ENCODE results near the gene GOLGA3.
"Not testable (repeated sequence)": the region's sequence is repeated elsewhere in the genome, so short reads cannot be mapped to it uniquely, and the experiment has no call there.

Gene GOLGA3

DNA sequence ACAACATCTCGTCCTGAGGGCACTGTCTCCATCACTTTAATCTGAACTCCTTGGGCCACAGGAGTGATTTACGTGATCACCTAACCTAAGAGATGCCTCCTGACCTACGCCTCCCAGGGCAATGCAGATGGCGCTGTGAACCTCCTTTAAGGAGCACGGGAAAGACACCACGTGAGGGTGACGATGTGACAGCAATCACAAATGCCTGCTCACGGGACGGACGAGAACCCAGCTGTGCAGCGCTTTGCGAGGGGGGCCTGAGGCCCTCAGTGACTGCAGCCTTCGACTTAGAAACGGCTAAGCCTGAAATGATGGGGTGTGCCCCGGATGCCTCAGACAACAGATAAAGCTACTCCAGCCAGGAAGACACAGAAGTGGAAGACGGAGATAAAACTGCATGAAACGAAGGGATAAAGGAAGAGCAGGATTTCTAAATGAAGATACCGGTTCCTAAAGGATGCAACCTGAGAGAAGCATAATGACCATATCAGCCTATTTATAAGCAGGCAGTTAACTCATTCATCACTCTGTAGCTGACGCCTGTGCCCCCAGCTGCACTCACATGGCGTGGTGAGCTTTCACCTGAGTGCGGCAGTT, 13.9 kb upstream of the GOLGA3 start:
- no peak for DNase-seq (ENCODE audit: insufficient read length, low spot score)
- FAIRE-seq, result no peak
- TF ChIP-seq POLR2AphosphoS5 (IDR thresholded peaks at IDR 0.05; ENCODE audit: low read depth, low read length), result no peak

DNA sequence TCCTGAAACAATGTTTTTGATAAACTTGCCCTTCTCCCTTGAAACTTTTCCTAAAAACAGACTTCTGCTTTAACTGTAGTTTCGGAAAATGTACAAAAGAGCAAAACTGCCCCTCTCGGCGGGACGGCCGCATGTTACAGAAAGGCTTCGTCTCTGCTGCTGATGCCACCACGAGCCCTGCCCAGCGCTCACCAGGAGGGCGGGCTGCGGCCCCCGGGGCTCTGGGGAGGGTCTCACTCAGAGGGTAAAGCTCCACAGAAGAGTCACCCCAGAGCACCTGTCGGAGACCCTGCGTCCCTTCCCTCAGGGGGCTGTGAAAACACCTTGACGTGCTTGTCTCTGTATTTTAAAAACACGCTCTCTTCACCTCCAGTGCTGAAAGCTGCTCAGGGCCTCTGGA, 12.5 kb upstream of the GOLGA3 start:
- TF ChIP-seq POLR2A (IDR thresholded peaks at IDR 0.05; ENCODE audit: low read depth, low read length) (no peak), POU2F2 (IDR thresholded peaks at IDR 0.05; ENCODE audit: low read depth, low read length) (no peak), PAX5 (IDR thresholded peaks at IDR 0.05; ENCODE audit: insufficient read depth, low read length, severe bottlenecking) (no peak), SPI1 (IDR thresholded peaks at IDR 0.05; ENCODE audit: low read depth, low read length) (no peak), POLR2AphosphoS5 (IDR thresholded peaks at IDR 0.05; ENCODE audit: low read depth, low read length) (no peak), TAF1 (IDR thresholded peaks at IDR 0.05; ENCODE audit: low read depth, low read length) (no peak)
- FAIRE-seq (no peak), DNase-seq (ENCODE audit: insufficient read length, low spot score) (no peak)

DNA sequence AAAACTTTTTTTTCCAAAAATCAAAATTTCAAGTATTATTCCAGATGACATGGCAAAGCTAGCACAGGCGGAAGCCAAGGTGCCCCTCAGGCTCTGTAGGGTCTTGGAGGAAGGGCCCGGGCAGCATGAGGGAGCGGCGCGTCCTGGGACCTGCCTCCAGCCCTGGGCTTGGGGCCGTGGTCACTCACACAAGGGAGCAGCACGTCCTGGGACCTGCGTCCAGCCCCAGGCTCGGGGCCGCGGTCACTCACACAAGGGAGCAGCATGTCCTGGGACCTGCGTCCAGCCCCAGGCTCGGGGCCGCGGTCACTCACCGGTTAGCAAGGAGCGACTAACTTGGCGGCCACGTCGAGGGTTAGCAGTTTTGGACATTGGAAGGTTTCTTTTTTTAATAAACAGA, 11.9 kb upstream of the GOLGA3 start:
- DNase-seq (ENCODE audit: insufficient read length, low spot score) (no peak), FAIRE-seq (no peak)
- TF ChIP-seq TAF1 (IDR thresholded peaks at IDR 0.05; ENCODE audit: low read depth, low read length), result no peak
- TF ChIP-seq POLR2A (IDR thresholded peaks at IDR 0.05; ENCODE audit: low read depth, low read length), result no peak

DNA sequence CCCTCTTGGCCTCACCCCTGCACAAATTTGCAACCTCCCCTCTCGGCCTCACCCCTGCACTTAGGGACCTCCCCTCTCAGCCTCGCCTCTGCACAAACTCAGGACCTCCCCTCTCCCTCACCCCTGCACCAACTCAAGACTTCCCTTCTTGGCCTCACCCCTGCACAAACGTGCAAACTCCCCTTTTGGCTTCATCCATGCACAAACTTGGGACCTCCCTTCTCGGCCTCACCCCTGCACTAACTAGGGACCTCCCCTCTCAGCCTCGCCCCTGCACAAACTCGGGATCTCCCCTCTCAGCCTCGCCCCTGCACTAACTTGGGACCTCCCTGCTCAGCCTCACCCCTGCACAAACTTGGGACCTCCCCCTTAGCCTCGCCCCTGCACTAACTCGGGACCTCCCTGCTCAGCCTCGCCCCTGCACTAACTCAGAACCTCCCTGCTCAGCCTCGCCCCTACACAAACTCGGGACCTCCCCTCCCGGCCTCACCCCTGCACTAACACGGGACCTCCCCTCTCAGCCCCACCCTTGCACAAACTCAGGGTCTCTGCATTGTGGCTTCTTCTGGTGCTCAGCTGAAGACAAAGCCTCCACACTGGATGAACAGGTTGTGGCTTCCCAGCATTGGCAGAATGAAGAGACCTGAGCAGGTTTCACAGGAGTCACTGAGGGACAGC, 11.0 kb upstream of the GOLGA3 start:
- FAIRE-seq (no peak), DNase-seq (ENCODE audit: insufficient read length, low spot score) (no peak)
- TF ChIP-seq TAF1 (IDR thresholded peaks at IDR 0.05; ENCODE audit: low read depth, low read length) (no peak), POU2F2 (IDR thresholded peaks at IDR 0.05; ENCODE audit: low read depth, low read length) (no peak), POLR2A (IDR thresholded peaks at IDR 0.05; ENCODE audit: low read depth, low read length) (no peak), SPI1 (IDR thresholded peaks at IDR 0.05; ENCODE audit: low read depth, low read length) (no peak), PAX5 (IDR thresholded peaks at IDR 0.05; ENCODE audit: insufficient read depth, low read length, severe bottlenecking) (no peak), POLR2AphosphoS5 (IDR thresholded peaks at IDR 0.05; ENCODE audit: low read depth, low read length) (no peak)

DNA sequence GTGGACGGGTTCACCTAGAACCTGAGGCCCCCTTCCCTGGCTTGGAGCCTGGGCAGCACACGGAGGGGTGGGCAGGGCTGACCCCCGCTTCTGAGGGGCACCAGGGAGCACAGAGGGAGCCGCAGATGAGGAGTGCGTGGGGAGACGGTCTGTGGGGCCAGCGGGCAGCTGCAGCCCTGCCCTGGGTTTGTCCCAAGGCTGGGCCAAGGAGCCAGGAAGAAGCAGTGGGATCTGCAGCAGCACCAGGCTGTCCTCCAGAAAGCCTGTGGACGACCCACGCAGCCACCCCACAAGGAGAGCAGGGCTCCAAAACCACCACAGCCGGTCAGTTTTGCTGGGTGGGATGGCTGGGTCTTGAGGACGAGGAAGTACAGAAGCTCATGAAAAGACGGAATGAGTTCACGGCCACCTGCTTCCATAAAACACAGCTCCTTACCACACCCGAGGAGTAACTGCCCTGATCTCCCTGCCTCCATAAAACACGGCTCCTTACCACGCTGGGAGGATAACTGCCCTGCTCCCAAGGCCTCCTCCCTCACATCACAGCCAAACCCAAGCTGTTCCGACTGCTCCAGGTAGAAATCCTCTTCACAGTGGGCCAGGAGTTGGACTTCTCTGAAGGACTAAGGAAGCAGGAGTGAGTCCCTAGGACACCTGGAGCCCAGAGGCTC, 9.9 kb upstream of the GOLGA3 start:
- no peak for DNase-seq (ENCODE audit: insufficient read length, low spot score)
- no peak for FAIRE-seq
- no peak for TF ChIP-seq POU2F2 (IDR thresholded peaks at IDR 0.05; ENCODE audit: low read depth, low read length)
- TF ChIP-seq SPI1 (IDR thresholded peaks at IDR 0.05; ENCODE audit: low read depth, low read length), result no peak
- no peak for TF ChIP-seq POLR2A (IDR thresholded peaks at IDR 0.05; ENCODE audit: low read depth, low read length)
- TF ChIP-seq PAX5 (IDR thresholded peaks at IDR 0.05; ENCODE audit: insufficient read depth, low read length, severe bottlenecking), result no peak
- TF ChIP-seq TAF1 (IDR thresholded peaks at IDR 0.05; ENCODE audit: low read depth, low read length), result no peak
- TF ChIP-seq POLR2AphosphoS5 (IDR thresholded peaks at IDR 0.05; ENCODE audit: low read depth, low read length), result no peak

DNA sequence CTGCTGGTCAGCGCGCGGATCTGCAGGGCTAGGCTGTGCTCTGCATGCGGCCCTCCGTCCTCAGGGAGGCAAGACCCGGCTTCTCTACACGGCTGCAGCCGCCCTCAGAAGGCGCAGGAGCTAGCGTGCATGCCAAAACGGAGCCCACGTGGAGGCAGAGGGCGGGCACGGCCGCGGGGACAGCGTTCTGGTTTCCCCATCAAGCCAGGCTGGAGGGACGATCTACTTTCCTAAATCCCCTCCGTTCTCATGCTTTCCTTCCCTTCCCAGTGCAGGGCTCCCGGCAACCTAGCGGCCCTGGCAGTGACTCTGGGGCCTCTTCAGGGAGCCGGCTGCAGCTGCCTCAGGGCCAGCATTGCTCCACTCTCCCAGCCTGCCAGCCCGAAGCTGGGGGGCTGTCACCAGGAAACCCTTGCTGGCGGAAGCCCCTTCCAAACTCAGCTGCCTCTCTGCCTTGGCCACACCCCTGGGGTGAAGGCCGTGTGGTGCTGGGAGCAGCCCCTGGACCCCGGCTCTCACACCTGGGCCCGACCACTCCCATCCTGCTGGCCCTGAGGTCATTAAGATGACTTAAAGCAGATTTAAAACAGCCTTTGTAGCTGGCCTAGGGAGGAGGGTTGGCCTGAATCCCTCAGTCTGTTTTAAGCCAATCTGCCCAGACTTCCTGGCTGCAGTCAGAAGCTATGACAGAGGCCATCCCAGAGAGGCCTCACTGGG, 9.2 kb upstream of the GOLGA3 start:
- no peak for TF ChIP-seq PAX5 (IDR thresholded peaks at IDR 0.05; ENCODE audit: insufficient read depth, low read length, severe bottlenecking)
- no peak for TF ChIP-seq TAF1 (IDR thresholded peaks at IDR 0.05; ENCODE audit: low read depth, low read length)
- no peak for TF ChIP-seq POU2F2 (IDR thresholded peaks at IDR 0.05; ENCODE audit: low read depth, low read length)
- no peak for TF ChIP-seq SPI1 (IDR thresholded peaks at IDR 0.05; ENCODE audit: low read depth, low read length)
- TF ChIP-seq POLR2A (IDR thresholded peaks at IDR 0.05; ENCODE audit: low read depth, low read length), result no peak
- no peak for TF ChIP-seq POLR2AphosphoS5 (IDR thresholded peaks at IDR 0.05; ENCODE audit: low read depth, low read length)
- DNase-seq (ENCODE audit: insufficient read length, low spot score), result no peak
- FAIRE-seq, result no peak

DNA sequence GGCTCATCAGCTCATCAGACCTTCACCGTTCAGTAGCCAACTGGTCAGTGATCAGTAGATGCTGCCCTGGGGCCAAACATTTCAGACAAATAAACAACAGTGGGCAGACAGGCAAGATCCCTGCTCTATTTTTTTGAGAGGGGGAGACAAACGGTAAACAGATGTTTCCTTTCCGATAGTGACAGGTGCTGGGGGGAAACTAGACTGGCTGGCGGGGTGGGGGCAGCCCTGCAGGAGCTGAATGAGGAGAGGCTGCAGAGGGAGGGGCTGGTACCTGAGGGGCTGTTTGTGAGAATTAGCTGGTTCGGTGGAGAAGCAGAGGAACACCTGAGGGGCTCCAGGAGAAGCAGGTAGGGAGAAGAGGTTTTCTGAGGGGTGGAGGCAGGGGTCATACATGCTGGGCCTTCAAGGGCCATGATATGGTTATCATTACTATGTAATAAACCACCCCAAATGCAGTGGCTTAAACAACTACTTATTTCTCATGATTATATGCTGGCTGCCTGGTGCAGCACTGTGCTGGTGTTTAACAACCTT, 8.2 kb upstream of the GOLGA3 start:
- no peak for DNase-seq (ENCODE audit: insufficient read length, low spot score)
- FAIRE-seq, result peak; percentile 38
- no peak for TF ChIP-seq TAF1 (IDR thresholded peaks at IDR 0.05; ENCODE audit: low read depth, low read length)
- no peak for TF ChIP-seq POLR2A (IDR thresholded peaks at IDR 0.05; ENCODE audit: low read depth, low read length)
- no peak for TF ChIP-seq POU2F2 (IDR thresholded peaks at IDR 0.05; ENCODE audit: low read depth, low read length)
- TF ChIP-seq POLR2AphosphoS5 (IDR thresholded peaks at IDR 0.05; ENCODE audit: low read depth, low read length), result no peak
- no peak for TF ChIP-seq SPI1 (IDR thresholded peaks at IDR 0.05; ENCODE audit: low read depth, low read length)
- no peak for TF ChIP-seq PAX5 (IDR thresholded peaks at IDR 0.05; ENCODE audit: insufficient read depth, low read length, severe bottlenecking)

DNA sequence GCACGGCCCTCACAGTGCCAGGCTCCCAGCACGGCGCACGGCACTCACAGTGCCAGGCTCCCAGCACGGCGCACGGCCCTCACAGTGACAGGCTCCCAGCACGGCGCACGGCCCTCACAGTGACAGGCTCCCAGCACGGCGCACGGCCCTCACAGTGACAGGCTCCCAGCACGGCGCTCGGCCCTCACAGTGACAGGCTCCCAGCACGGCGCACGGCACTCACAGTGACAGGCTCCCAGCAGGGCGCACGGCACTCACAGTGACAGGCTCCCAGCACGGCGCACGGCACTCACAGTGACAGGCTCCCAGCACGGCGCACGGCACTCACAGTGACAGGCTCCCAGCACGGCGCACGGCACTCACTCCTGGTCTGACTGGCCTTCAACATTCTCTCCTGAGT, 7.6 kb upstream of the GOLGA3 start:
- not testable (repeated sequence) for DNase-seq (ENCODE audit: insufficient read length, low spot score); FAIRE-seq

DNA sequence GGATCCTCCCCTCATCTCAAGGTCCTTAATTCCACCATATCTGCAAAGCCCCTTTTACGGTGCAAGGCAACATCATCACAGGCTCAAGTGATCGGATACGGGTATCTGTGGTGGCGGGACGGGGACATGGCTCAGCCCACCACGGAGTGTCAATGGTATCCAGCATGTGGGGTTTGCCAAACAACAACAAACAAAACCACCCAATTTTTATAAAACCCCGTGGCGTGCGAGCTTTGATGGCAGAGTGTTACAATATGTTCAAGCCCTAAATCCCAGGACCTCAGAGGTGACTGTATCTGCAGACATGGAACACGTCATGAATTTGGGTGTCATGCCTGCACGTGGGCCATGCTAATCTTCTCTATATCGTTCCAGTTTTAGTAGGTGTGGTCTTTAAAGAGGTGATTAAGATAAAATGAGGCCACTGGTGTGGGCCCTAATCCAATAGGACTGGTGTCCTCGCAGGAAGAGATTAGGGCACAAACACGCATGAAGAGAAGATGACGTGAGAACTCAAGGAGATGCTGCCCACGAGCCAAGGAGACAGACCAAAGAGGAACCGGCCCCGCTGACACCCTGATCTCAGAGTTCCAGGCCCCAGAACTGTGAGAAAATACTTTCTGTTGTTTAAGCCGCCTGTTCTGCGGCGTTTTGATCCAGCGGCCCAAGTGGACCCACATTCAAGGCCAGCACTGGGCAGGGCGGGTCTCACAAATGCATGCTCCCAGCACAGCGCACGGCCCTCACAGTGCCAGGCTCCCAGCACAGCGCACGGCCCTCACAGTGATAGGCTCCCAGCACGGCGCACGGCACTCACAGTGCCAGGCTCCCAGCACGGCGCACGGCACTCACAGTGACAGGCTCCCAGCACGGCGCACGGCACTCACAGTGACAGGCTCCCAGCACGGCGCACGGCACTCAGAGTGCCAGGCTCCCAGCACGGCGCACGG, 6.7 kb upstream of the GOLGA3 start:
- DNase-seq (ENCODE audit: insufficient read length, low spot score) (no peak), FAIRE-seq (no peak)
- no peak for TF ChIP-seq PAX5 (IDR thresholded peaks at IDR 0.05; ENCODE audit: insufficient read depth, low read length, severe bottlenecking)
- TF ChIP-seq TAF1 (IDR thresholded peaks at IDR 0.05; ENCODE audit: low read depth, low read length), result no peak
- no peak for TF ChIP-seq POLR2AphosphoS5 (IDR thresholded peaks at IDR 0.05; ENCODE audit: low read depth, low read length)
- TF ChIP-seq POLR2A (IDR thresholded peaks at IDR 0.05; ENCODE audit: low read depth, low read length), result no peak
- no peak for TF ChIP-seq POU2F2 (IDR thresholded peaks at IDR 0.05; ENCODE audit: low read depth, low read length)
- no peak for TF ChIP-seq SPI1 (IDR thresholded peaks at IDR 0.05; ENCODE audit: low read depth, low read length)

All from GM12891 (cell line).